Measurements from ENCODE around the gene STK38L.
A peak's percentile ranks its signal among the peaks of the same experiment; 100 is the strongest.

The STK38L gene

DNA sequence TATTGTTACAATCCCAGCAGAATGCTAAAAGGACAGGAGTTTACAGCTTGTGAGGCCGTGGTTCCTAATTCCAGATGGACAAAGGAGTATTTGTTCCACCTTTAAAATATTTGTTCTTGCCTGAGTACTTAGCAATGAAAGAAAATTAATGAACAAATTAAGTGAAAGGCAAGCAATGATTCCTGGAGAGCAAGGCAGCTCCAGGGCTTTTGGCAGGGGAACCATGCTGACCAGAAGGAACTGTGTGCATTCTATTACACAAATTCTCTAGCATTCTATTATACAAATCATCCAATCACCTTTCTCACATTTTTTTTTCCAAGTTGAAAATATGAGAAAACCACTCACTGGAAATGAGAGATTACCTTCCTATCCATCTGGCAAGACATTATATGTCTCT, 86.8 kb downstream of the STK38L start:
- DNase-seq, result no peak

- DNase-seq, result peak; percentile 91
Measured at GRCh38 chr12:27331291-27331926, 87.3 kb downstream of the STK38L start.

DNA sequence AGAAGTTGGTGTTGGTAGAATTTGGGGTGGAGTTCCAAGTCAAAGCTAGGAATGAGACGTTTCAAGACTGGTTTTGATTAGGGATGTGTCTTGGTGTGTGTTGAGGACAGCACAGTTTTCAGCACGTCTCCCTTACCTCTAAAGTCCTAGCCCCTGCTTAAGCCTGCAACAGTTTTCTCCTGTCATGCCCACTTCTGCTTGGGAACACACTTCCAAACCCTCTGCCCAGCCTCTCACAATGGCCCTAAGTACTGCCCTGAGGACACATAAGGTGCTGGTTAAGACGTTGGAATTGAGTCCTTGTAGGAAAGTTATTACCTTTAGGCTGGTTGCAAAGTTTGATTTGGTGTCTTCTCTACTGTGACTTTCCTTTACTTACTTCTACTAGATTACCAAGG, 87.8 kb downstream of the STK38L start:
- peak; percentile 19 for DNase-seq

DNA sequence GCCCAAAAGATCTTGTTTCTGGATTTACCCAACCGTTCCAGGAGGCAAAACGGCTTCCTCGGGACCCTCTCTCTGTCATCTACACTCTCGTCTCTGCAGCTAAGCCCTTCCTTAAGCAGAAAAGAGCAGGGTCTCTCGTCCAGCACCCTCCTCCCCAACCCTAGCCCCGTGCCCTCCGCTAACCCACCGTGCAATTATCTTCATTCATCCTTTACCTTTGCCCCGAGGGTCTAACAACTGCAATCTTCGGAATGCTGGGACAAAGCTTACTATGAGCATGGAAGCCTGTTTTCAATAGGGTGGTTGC, 88.3 kb downstream of the STK38L start:
- DNase-seq, result no peak

GRCh38 chr12:27332714-27333402, 88.8 kb downstream of the STK38L start, which contains the start of gene BMAL2:
Gene BMAL2, plus strand, starts transcription at chr12:27332836. Its CDS starts 237 bp downstream, at chr12:27333073.
- DNase-seq, result peak; percentile 41

- no peak for DNase-seq
Measured at GRCh38 chr12:27333403-27334009, 89.4 kb downstream of the STK38L start.

GRCh38 chr12:27334042-27334720, 90.1 kb downstream of the STK38L start:
- DNase-seq, result no peak

GRCh38 chr12:27334721-27335082, 90.6 kb downstream of the STK38L start:
- DNase-seq, result no peak

GRCh38 chr12:27335364-27336281, 91.5 kb downstream of the STK38L start:
- no peak for DNase-seq

DNA sequence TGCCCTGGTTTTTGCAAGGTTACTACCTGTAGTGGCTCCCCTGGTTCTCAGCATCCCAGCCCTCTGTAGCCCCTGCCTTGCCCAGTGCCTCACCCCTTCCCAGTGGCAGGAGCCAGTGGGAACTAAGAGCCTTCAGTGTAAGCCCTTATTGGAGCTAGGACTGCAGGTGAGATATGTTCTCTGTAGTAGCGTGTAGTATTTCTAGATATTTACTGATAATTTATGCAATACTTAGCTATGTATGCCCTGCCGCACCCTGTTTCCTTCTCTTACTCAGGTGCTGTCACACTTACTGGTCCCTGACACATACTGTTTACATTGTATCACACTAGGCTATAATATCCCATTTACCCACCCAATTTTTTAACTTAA, 92.2 kb downstream of the STK38L start:
- no peak for DNase-seq

DNA sequence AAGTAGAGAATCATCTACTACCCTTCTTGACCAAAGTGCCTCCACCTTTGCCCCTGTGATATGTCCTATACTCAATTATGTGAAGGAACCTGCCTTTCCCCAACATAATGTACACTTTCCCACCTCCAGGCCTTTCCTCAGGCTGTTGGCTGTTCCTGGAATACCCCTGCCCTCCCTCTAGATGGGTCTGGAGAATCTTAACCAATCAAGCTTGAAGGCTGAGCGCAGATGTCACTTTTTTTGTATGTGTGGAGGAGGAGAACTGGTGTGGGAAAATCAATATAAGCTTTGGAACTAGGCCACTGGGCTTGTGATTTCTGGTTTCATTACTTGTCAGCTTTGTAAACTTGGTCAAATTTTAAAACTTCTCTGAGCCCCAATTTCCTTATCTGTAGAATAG, 93.3 kb downstream of the STK38L start:
- DNase-seq, result no peak

- DNase-seq, result no peak
Measured at GRCh38 chr12:27338473-27338872, 94.4 kb downstream of the STK38L start.

- no peak for DNase-seq
Measured at GRCh38 chr12:27340971-27341370, 96.9 kb downstream of the STK38L start.

- no peak for DNase-seq
Measured at GRCh38 chr12:27342536-27342935, 98.5 kb downstream of the STK38L start.

DNA sequence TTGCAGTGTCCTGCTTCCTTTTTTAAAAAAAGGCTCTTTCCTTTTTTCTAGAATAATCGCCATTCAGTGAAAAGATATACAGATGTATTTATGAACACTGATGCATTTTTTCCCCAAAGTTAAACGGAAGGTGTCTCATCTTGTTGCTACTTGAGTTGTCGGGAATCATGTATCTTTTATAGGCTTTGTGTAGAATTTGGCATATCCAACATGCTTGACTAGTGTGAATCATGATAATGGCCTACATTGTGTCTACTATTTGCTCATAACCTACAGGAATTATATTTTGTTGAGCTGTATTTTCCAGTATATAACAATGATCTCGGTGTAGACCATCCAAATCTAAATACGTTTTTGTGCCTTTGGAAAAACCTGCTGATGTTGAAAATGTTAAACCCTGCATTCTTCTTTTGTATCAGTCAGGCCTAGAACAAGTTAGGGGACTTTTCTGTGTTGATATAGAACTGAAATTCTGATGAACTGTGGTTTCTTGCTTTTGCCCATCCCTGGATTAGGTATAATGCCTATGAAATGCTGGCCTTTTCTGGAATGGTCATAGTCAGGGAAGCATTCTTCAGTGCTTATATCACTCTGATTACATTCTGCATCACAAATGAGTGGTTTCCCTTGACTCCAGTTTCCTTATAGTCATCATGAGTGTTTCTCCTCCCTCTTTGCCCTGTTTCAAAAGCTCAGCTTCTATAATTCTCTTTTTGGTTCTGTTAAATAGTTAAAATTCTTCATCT, 99.3 kb downstream of the STK38L start:
- peak; percentile 93 for DNase-seq

DNA sequence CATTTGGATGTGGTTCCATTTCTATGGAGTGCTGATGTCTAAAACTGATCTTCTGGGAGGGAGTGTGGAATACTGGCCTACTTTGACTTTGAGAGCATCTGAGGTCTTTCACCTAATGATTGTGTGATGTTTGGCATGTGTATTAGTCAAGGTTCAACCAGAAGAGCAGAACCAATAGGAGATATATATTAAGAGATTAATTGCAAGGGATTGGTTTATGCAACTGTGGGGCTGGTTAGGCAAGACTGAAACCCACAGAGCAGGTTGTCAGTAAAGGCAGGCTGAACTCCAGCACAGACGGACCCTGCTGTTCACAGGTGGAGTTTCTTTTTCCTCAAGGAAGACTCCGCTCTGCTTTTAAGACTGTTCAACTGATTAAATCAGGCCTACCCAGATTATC, 100.2 kb downstream of the STK38L start:
- no peak for DNase-seq

GRCh38 chr12:27344760-27345159, 100.7 kb downstream of the STK38L start:
- DNase-seq, result no peak

- no peak for DNase-seq
Measured at GRCh38 chr12:27345376-27345775, 101.3 kb downstream of the STK38L start.

DNA sequence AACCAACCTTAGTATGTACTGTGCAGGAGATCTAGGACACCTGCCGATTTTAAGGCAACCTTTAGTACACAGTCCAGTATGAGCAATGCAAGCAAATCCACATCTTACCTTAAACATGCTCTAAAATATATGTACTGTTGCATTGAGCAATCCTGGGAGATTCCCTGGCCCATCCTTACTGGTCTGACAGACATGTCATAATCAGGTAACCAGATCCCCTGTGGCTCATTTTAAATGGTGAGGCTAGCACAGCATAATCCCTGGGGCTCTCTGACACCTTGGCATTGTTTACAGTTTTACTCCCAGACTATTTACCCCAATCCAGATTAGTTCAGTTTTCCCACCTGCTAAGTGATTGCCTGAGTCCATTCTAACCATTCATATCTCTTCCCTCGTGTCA, 103.7 kb downstream of the STK38L start:
- DNase-seq, result no peak

- no peak for DNase-seq
Measured at GRCh38 chr12:27351476-27351875, 107.4 kb downstream of the STK38L start.

- no peak for DNase-seq
Measured at GRCh38 chr12:27355486-27355885, 111.4 kb downstream of the STK38L start.

DNA sequence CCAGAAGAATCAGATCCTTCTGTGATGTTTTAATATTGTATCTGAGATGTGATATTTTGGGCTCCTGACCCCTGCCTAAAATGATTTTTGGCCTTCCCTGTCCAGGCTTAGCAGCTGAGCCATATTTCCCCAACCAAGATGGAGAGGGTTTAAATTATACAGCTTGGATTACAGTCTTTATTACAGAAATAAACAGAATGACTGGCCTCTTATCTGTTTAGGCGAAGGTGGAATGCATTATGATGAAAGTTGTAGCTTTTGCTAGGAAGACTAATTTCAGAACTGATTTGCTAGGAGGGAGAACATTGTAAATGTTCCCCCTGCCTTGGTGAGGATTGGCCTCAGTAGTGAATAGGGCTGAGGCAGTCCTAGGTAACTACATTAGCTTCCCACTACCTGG, 111.9 kb downstream of the STK38L start:
- no peak for DNase-seq
